K562 (cell line): ENCODE data around the gene AGRN. TPM values are rescaled to one million over a fixed set of nuclear protein-coding genes. Genes with fewer than 3 reads are reported as not detected.

Experiments
- ATAC-seq: fragments of 200-7000 bp; cut with Tn5 transposase; 3 replicates; pipeline ENCODE4 v1.9.1; 2020; ENCODE audit warnings: moderate library complexity
- BruUV-seq: library from RNA; stranded (reverse); fragments of 400-500 nt; replicated peaks from 2 replicates; lab custom pipeline; 2021; lab: Mats Ljungman, UMichigan
- CTCF ChIA-PET: fragments of 300-600 bp; formaldehyde crosslinking; extraction: SDS; loops from one replicate; lab custom pipeline; 2021; ENCODE audit warnings: low intra/inter-chr PET ratio; lab: Yijun Ruan, JAX
- POLR2A ChIA-PET: fragments of 300-600, 350-650 bp; sonication (Branson Sonifier 250); formaldehyde crosslinking; extraction: SDS; loops from one replicate; lab custom pipeline; 2021; ENCODE audit warnings: antibody characterized with exemption, inconsistent platforms; lab: Yijun Ruan, JAX
- DNase-seq, 4 experiments: peaks; one replicate each; pipeline versions ENCODE4 v3.0.0 to v3.0.0-alpha.2; 2011 to 2018; ENCODE audit warnings: low spot score in 3 of 4, mixed read lengths in 3 of 4; ENCODE audit errors: extremely low read depth in 1 of 4
- FAIRE-seq: peaks from 2 replicates; lab custom pipeline; 2011; peaks lifted over from hg19 to GRCh38; lab: Jason Lieb, UNC
- H2AFZ ChIP-seq: 2 replicates; pipeline ENCODE4 v1.6.0; 2011; ENCODE audit warnings: low read depth, low read length, control low read depth, inconsistent platforms
- H3K27ac ChIP-seq: fragments of 200-600 bp; 3 replicates; pipeline ENCODE4 v1.8.0; 2011; ENCODE audit warnings: low read depth, mild to moderate bottlenecking, control low read depth, inconsistent platforms, low read length, moderate library complexity, mixed read lengths; ENCODE audit errors: extremely low read depth
- H3K27me3 ChIP-seq, 2 experiments: fragments of 300-600 bp in 1 of 2; 2 replicates in 1 of 2; 3 replicates in 1 of 2; pipeline versions ENCODE4 v1.6.0 to v1.8.0; 2011; ENCODE audit warnings: inconsistent platforms in 2 of 2, low read length in 2 of 2, mild to moderate bottlenecking in 1 of 2, mixed read lengths in 1 of 2, moderate library complexity in 1 of 2; ENCODE audit not compliant: control insufficient read depth in 2 of 2, insufficient read depth in 2 of 2
- H3K36me3 ChIP-seq: fragments of 300-600 bp; 3 replicates; pipeline ENCODE4 v1.8.0; 2011; ENCODE audit warnings: mild to moderate bottlenecking, low read length, inconsistent platforms; ENCODE audit not compliant: control insufficient read depth, insufficient read depth
- H3K4me1 ChIP-seq, 2 experiments: fragments of 200-600 bp in 1 of 2; replicated peaks in 1 of 2; 2 replicates in 1 of 2; 3 replicates in 1 of 2; pipeline versions ENCODE4 v1.5.1 to v1.8.0; 2011; ENCODE audit warnings: inconsistent platforms in 2 of 2, low read length in 2 of 2, mild to moderate bottlenecking in 1 of 2, mixed read lengths in 1 of 2, moderate library complexity in 1 of 2; ENCODE audit not compliant: control insufficient read depth in 2 of 2, insufficient read depth in 2 of 2
- H3K4me2 ChIP-seq: 2 replicates; pipeline ENCODE4 v1.6.1; 2011; ENCODE audit warnings: low read length, control low read depth, inconsistent platforms, mixed read lengths; ENCODE audit not compliant: insufficient read depth
- H3K4me3 ChIP-seq: fragments of 200-600 bp; sonication (generic), shearing (Covaris generic); 2 replicates; pipeline ENCODE4 v1.5.1; 2016; ENCODE audit warnings: control low read depth, inconsistent platforms
- H3K79me2 ChIP-seq: fragments of 200-600 bp; 3 replicates; pipeline ENCODE4 v1.8.0; 2011; ENCODE audit warnings: low read length, inconsistent platforms; ENCODE audit not compliant: control insufficient read depth, insufficient read depth
- H3K9ac ChIP-seq, 2 experiments: 2 replicates each; pipeline versions ENCODE4 v1.6.0 to v1.6.1; 2011; ENCODE audit warnings: low read depth in 2 of 2, low read length in 2 of 2, control low read depth in 1 of 2, inconsistent platforms in 1 of 2, mild to moderate bottlenecking in 1 of 2, mixed read lengths in 1 of 2; ENCODE audit not compliant: insufficient read depth in 1 of 2
- H3K9me1 ChIP-seq: one replicate; pipeline ENCODE4 v1.6.0; 2011; ENCODE audit warnings: inconsistent platforms, mild to moderate bottlenecking, low read length, moderate library complexity; ENCODE audit not compliant: control insufficient read depth, insufficient read depth
- H3K9me3 ChIP-seq: replicated peaks from 2 replicates; pipeline ENCODE4 v1.5.1; 2011; ENCODE audit warnings: low read depth, low read length, inconsistent platforms; ENCODE audit not compliant: control insufficient read depth, insufficient read depth
- H4K20me1 ChIP-seq: replicated peaks from 2 replicates; pipeline ENCODE4 v1.6.1; 2011; ENCODE audit warnings: low read length, inconsistent platforms, mixed read lengths; ENCODE audit not compliant: control insufficient read depth, insufficient read depth
- ARHGAP35 ChIP-seq: fragments of 450-650 bp; IDR thresholded peaks from 2 replicates; pipeline ENCODE4 v1.6.1; 2018; ENCODE audit not compliant: partially characterized antibody
- CBFB ChIP-seq: sonication (generic); formaldehyde crosslinking; IDR thresholded peaks from 2 replicates; pipeline ENCODE4 v1.4.0; 2020; ENCODE audit warnings: mild to moderate bottlenecking, missing genetic modification reagents
- CEBPB ChIP-seq: fragments of 450-650 bp; IDR thresholded peaks from 2 replicates; pipeline ENCODE4 v1.6.1; 2016; ENCODE audit warnings: missing genetic modification characterization, missing compliant biosample characterization
- GATAD2A ChIP-seq: fragments of 450-650 bp; IDR thresholded peaks from 2 replicates; pipeline ENCODE4 v1.6.1; 2017
- POLR3G ChIP-seq: IDR thresholded peaks from 2 replicates; pipeline ENCODE4 v1.6.1; 2011; ENCODE audit not compliant: insufficient read length, insufficient replicate concordance; ENCODE audit errors: extremely low read depth
- RFX7 ChIP-seq: fragments of 250-450 bp; sonication (Bioruptor Pico); IDR thresholded peaks from 2 replicates; pipeline ENCODE4 v1.5.1; 2021; ENCODE audit warnings: mild to moderate bottlenecking
- SAFB ChIP-seq: fragments of 200-400 bp; formaldehyde crosslinking; IDR thresholded peaks from 2 replicates; pipeline ENCODE4 v1.6.1; 2017; ENCODE audit warnings: low read depth, low read length, borderline replicate concordance
- SRF ChIP-seq, 2 experiments: fragments of 250-450, 450-650 bp in 1 of 2; sonication (Bioruptor Pico) in 1 of 2; sonication (generic) in 1 of 2; formaldehyde crosslinking; IDR thresholded peaks; 2 replicates each; pipeline versions ENCODE4 v1.5.0 to v1.5.1; 2020 to 2022; ENCODE audit warnings: mild to moderate bottlenecking in 1 of 2, missing genetic modification reagents in 1 of 2
- STAG1 ChIP-seq: sonication (generic); formaldehyde crosslinking; IDR thresholded peaks from 2 replicates; pipeline ENCODE4 v1.5.0; 2020; ENCODE audit warnings: missing genetic modification reagents, borderline replicate concordance
- TAF1 ChIP-seq: IDR thresholded peaks from 2 replicates; pipeline ENCODE4 v1.6.1; 2011; ENCODE audit warnings: mild to moderate bottlenecking, low read length, moderate library complexity; ENCODE audit not compliant: insufficient read depth, control insufficient read depth, severe bottlenecking; ENCODE audit errors: extremely low read depth
- TCF3 ChIP-seq: sonication (generic); formaldehyde crosslinking; IDR thresholded peaks from 2 replicates; pipeline ENCODE4 v1.4.0; 2020; ENCODE audit warnings: mild to moderate bottlenecking, missing genetic modification reagents
- ZC3H4 ChIP-seq: sonication (generic); formaldehyde crosslinking; IDR thresholded peaks from 2 replicates; pipeline ENCODE4 v1.9.0; 2021; ENCODE audit warnings: missing genetic modification reagents, borderline replicate concordance
- ZNF134 ChIP-seq: fragments of 250-450 bp; sonication (Bioruptor Pico); conservative IDR thresholded peaks from 2 replicates; pipeline ENCODE4 v1.4.0; 2020
- ZNF324 ChIP-seq: fragments of 250-450 bp; sonication (Bioruptor Pico); IDR thresholded peaks from 2 replicates; pipeline ENCODE4 v1.4.0; 2020; ENCODE audit warnings: mild to moderate bottlenecking
- WGBS: fragments of 100-300 bp; shearing (Covaris generic); methylation state at CpG from one replicate; pipeline ENCODE4 v1.1.6; 2016; ENCODE audit warnings: low coverage, mixed read lengths; ENCODE audit not compliant: insufficient coverage; ENCODE audit errors: missing lambda C conversion rate; 5-methylcytosine and 5-hydroxymethylcytosine counted together
- in situ Hi-C: fragments of 300-500 bp; cut with MboI; formaldehyde crosslinking; loops from 4 replicates; pipeline ENCODE4 v1.15.0; 2018; ENCODE audit warnings: inconsistent platforms, mixed read lengths
- intact Hi-C: fragments of 100-400 bp; cut with micrococcal nuclease; formaldehyde crosslinking; loops from 2 replicates; pipeline ENCODE4 v1.14.2; 2022
- polyA plus RNA-seq, 8 experiments: library from polyadenylated mRNA; depleted of rRNA in 4 of 8; stranded (reverse) in 5 of 8; unstranded in 3 of 8; fragments of >200 nt; fragmentation: Nextera tagmentation in 2 of 8; fragmentation: Illumina TruSeq in 1 of 8; extraction: Ambion mirVana in 2 of 8; extraction: Trizol in 1 of 8; gene quantifications; 2 replicates each; pipeline versions ENCODE4 v1.2.1 to v1.2.3, GENCODE V29; 2011 to 2014; ENCODE audit warnings: inconsistent platforms in 1 of 8, missing spikeins in 1 of 8
- total RNA-seq, 7 experiments: library from RNA; depleted of rRNA in 6 of 7; stranded (reverse); fragments of >200 nt in 6 of 7; fragmentation: Illumina TruSeq in 2 of 7; extraction: Trizol in 2 of 7; gene quantifications; 2 replicates each; pipeline versions ENCODE4 v1.2.1 to v1.2.3, GENCODE V29; 2011 to 2021; ENCODE audit warnings: low replicate concordance in 1 of 7
- TF ChIP-seq, protein P1 (sequence below): sonication (generic); formaldehyde crosslinking; IDR thresholded peaks from 2 replicates; pipeline ENCODE4 v1.8.1; 2022; ENCODE audit warnings: missing genetic modification reagents
- TF ChIP-seq, protein P2 (sequence below), 2 experiments: fragments of 200-800 bp in 1 of 2; sonication (Bioruptor generic) in 1 of 2; sonication (generic) in 1 of 2; formaldehyde crosslinking in 1 of 2; IDR thresholded peaks in 1 of 2; conservative IDR thresholded peaks in 1 of 2; 2 replicates each; pipeline versions ENCODE4 v1.5.0 to v1.6.1; 2016 to 2020; ENCODE audit warnings: missing compliant biosample characterization in 1 of 2, missing genetic modification characterization in 1 of 2, missing genetic modification reagents in 1 of 2

Gene AGRN
- total and polyA plus RNA-seq, 9 of the 15 experiments (the other 6 are each of a cell fraction or from before 2014, with no cell fraction given): 0.04 to 111 (median 18.1) TPM

DNA sequence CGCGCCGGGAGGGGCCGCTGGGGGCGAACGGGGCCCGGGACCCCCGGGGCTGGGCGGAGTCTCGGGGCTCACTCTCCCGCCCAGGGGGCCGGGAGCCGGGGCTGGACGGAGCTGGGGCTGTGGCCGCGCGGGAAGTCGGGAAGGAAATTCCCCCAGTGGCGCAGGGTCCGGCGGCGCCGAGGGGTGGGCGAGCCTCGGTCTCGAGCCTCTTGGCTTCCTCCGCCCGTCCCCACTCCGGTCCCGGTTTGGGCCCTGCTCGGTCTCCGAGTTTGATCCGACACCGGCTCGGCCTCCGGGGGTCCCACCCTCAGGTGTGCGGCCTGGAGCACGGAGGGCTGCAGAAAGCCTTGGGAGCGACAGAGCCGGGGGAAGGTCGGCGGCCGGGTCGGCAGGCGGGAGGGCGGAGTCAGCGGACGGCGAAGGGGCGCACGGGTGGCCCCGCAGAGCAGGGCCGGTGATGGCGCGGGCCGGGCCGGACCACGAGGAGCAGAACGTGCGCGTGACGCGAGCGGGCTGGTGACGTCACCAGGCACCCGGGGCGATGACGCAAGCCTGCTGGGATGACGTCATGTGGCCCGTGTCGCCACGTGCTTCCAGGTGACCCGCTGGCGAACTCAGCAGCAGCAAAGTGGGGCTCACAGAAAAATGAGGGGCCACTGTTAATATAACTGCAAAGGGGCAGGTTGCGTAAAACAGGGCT, 19.4 kb upstream of the AGRN start:
- peak; percentile 93 to 97 (median 93) for DNase-seq
- H4K20me1 ChIP-seq: peaks cover 10% of the 10 kb centered on the region; the same call in 1 of the 2 replicates
- H2AFZ ChIP-seq: peak overlapping the region; percentile 89
- peaks cover 16% of the 10 kb centered on the region; the same call in 2 of the 3 replicates for H3K79me2 ChIP-seq
- WGBS: 2% methylated on average over 56 of the region's 75 CpGs
- in situ Hi-C loops (no loop called here), intact Hi-C loops (loop anchor here (5.0 kb wide), 1 partner anchor 62 kb away; no protein-coding TSS in a partner anchor)
- POLR2A ChIA-PET: interaction anchor here (0.6 to 2.3 kb wide), 4 partner anchors 13 to 375 kb away, joined by 4 to 16 read pairs (median 4); partner anchors contain the start of genes AURKAIP1 and ISG15
- peak overlapping the region; percentile 77 for H3K4me2 ChIP-seq
- H3K4me3 ChIP-seq: peak overlapping the region; percentile 52
- H3K9ac ChIP-seq: peak overlapping the region; percentile 86 to 99
- peak overlapping the region; percentile 95 for H3K27ac ChIP-seq
- TSS peak; percentile 79 for BruUV-seq
- ATAC-seq: peak; percentile 60
- no peaks in the 10 kb centered on the region for H3K36me3 ChIP-seq
- peak; percentile 97 for FAIRE-seq
- H3K9me3 ChIP-seq: no peaks in the 10 kb centered on the region
- peaks cover 31 to 93% of the 10 kb centered on the region in 2 experiments for H3K4me1 ChIP-seq
- no peaks in the 10 kb centered on the region for H3K27me3 ChIP-seq
- CTCF ChIA-PET: interaction anchor here (1.5 kb wide), 1 partner anchor 15 kb away, joined by 9 read pairs; no protein-coding TSS in a partner anchor
- no peaks in the 10 kb centered on the region for H3K9me1 ChIP-seq
- TF ChIP-seq TCF3 (CRISPR knock-in tag): peak; percentile 51
- peak; percentile 62; the same call in 1 of the 2 replicates for TF ChIP-seq STAG1
- no peak for TF ChIP-seq SRF (CRISPR knock-in tag; IDR thresholded peaks at IDR 0.05)
- TF ChIP-seq, protein P1, sequence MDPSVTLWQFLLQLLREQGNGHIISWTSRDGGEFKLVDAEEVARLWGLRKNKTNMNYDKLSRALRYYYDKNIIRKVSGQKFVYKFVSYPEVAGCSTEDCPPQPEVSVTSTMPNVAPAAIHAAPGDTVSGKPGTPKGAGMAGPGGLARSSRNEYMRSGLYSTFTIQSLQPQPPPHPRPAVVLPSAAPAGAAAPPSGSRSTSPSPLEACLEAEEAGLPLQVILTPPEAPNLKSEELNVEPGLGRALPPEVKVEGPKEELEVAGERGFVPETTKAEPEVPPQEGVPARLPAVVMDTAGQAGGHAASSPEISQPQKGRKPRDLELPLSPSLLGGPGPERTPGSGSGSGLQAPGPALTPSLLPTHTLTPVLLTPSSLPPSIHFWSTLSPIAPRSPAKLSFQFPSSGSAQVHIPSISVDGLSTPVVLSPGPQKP (CRISPR knock-in tag): peak; percentile 80; the same call in 1 of the 2 replicates
- no peak for TF ChIP-seq ARHGAP35
- no peak for TF ChIP-seq ZNF134 (CRISPR knock-in tag)
- TF ChIP-seq ZC3H4 (CRISPR knock-in tag): peak; percentile 92
- TF ChIP-seq RFX7 (CRISPR knock-in tag): no peak
- peak; percentile 93 for TF ChIP-seq GATAD2A
- peak; percentile 98 for TF ChIP-seq CEBPB (tag)
- peak; percentile 51; the same call in 1 of the 2 replicates for TF ChIP-seq ZNF324 (CRISPR knock-in tag)
- TF ChIP-seq, protein P2, sequence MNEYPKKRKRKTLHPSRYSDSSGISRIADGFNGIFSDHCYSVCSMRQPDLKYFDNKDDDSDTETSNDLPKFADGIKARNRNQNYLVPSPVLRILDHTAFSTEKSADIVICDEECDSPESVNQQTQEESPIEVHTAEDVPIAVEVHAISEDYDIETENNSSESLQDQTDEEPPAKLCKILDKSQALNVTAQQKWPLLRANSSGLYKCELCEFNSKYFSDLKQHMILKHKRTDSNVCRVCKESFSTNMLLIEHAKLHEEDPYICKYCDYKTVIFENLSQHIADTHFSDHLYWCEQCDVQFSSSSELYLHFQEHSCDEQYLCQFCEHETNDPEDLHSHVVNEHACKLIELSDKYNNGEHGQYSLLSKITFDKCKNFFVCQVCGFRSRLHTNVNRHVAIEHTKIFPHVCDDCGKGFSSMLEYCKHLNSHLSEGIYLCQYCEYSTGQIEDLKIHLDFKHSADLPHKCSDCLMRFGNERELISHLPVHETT (CRISPR knock-in tag; conservative IDR thresholded peaks at IDR 0.05 in 1 of 2, IDR thresholded peaks at IDR 0.05 in 1 of 2): peak in 1 of 2 experiments; percentile 43; a peak in 1 of 4 replicates
- TF ChIP-seq SAFB: peak; percentile 75; the same call in 1 of the 2 replicates
- TF ChIP-seq TAF1: no peak
- no peak; the same call in 1 of the 2 replicates for TF ChIP-seq CBFB
- TF ChIP-seq POLR3G: no peak
